ENCODE results near the gene ZNF280B.

Gene ZNF280B

GRCh38 chr22:22547692-22548300 is 39.3 kb upstream of the ZNF280B start:
- TF ChIP-seq, protein P1, sequence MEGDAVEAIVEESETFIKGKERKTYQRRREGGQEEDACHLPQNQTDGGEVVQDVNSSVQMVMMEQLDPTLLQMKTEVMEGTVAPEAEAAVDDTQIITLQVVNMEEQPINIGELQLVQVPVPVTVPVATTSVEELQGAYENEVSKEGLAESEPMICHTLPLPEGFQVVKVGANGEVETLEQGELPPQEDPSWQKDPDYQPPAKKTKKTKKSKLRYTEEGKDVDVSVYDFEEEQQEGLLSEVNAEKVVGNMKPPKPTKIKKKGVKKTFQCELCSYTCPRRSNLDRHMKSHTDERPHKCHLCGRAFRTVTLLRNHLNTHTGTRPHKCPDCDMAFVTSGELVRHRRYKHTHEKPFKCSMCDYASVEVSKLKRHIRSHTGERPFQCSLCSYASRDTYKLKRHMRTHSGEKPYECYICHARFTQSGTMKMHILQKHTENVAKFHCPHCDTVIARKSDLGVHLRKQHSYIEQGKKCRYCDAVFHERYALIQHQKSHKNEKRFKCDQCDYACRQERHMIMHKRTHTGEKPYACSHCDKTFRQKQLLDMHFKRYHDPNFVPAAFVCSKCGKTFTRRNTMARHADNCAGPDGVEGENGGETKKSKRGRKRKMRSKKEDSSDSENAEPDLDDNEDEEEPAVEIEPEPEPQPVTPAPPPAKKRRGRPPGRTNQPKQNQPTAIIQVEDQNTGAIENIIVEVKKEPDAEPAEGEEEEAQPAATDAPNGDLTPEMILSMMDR (IDR thresholded peaks at IDR 0.05; ENCODE audit: low read depth, low read length): no peak
- DNase-seq (ENCODE audit: low read depth, low spot score): no peak
- in situ Hi-C loops (cut with HindIII; ENCODE audit: low sequenced_read_pairs): no loop called here
- H3K4me3 ChIP-seq (ENCODE audit: low read depth, low read length): no peak overlapping the region

- no peak overlapping the region for H3K4me3 ChIP-seq (ENCODE audit: low read depth, low read length)
- TF ChIP-seq, protein P1 (IDR thresholded peaks at IDR 0.05; ENCODE audit: low read depth, low read length): no peak
- in situ Hi-C loops (cut with HindIII; ENCODE audit: low sequenced_read_pairs): no loop called here
- DNase-seq (ENCODE audit: low read depth, low spot score): no peak
These were observed 38.7 kb upstream of the ZNF280B start for GRCh38 chr22:22547226-22547625.

DNA sequence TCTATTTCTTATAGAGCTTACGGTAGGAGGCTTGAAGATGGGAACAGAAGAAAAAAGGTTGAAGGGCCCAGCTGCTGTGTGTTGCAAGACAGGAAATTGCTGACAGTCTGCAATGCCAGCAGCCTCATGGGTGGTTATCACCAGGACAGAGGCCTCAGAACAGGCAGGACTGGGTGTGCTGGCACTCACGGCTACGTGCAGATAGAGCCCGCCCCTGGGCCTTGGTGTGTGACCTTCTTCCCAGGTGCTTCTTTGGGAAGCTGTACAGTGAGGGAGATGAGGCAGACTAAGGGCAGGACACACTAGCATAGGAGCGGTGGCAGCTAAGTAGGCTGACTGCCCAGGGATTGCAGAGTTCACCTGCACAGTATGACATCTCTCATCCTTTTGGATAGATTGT is 37.9 kb upstream of the ZNF280B start:
- in situ Hi-C loops (cut with HindIII; ENCODE audit: low sequenced_read_pairs): no loop called here
- no peak overlapping the region for H3K4me3 ChIP-seq (ENCODE audit: low read depth, low read length)
- DNase-seq (ENCODE audit: low read depth, low spot score): no peak
- TF ChIP-seq, protein P1 (IDR thresholded peaks at IDR 0.05; ENCODE audit: low read depth, low read length): no peak

DNA sequence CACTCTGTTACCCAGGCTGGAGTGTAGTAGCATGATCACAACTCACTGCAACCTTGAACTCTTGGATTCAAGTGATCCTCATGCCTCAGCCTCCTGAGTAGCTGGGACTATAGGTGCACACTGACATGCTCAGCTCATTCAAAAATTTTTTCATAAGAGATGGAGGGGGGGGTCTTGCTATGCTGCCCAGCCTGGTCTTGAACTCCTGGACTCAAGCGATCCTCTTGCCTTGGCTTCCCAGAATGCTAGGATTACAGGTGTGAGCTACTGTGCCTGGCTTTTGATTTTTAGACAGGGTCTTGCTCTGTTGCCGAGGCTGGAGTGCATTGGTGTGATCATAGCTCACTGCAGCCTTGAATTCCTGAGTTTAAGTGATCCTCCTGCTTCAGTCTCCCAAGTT is 36.5 kb upstream of the ZNF280B start:
- TF ChIP-seq, protein P1 (IDR thresholded peaks at IDR 0.05; ENCODE audit: low read depth, low read length): no peak
- in situ Hi-C loops (cut with HindIII; ENCODE audit: low sequenced_read_pairs): no loop called here
- DNase-seq (ENCODE audit: low read depth, low spot score): no peak
- H3K4me3 ChIP-seq (ENCODE audit: low read depth, low read length): no peak overlapping the region

GRCh38 chr22:22538226-22538989 is 29.9 kb upstream of the ZNF280B start:
- DNase-seq (ENCODE audit: low read depth, low spot score): no peak
- in situ Hi-C loops (cut with HindIII; ENCODE audit: low sequenced_read_pairs): no loop called here
- TF ChIP-seq, protein P1 (IDR thresholded peaks at IDR 0.05; ENCODE audit: low read depth, low read length): no peak
- H3K4me3 ChIP-seq (ENCODE audit: low read depth, low read length): no peak overlapping the region

DNA sequence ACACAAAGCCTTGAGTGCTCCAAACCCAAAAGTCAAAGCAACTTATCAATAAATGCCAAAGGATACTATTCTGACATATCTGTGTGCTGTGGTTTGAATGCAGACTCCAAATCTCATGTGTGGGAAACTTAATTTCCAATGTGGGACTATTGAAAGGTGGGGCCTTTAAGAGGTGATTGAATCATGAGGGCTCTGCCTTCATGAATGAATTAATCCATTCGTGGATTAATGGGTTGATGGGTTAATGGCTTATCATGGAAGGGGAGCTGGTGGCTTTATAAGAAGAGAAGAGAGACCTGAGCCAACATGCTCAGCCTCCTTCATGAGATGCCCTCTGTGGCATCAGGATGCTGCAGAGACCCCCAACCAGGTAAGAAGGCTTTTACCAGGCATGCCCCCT is 28.4 kb upstream of the ZNF280B start:
- no peak overlapping the region for H3K4me3 ChIP-seq (ENCODE audit: low read depth, low read length)
- no peak for DNase-seq (ENCODE audit: low read depth, low spot score)
- TF ChIP-seq, protein P1 (IDR thresholded peaks at IDR 0.05; ENCODE audit: low read depth, low read length): no peak
- in situ Hi-C loops (cut with HindIII; ENCODE audit: low sequenced_read_pairs): no loop called here
